DMS 273 (cell line): ENCODE measurements around the gene SH3TC1.

ENCODE experiments used
- DNase-seq: peaks from one replicate; lab custom pipeline; 2025; ENCODE audit not compliant: unreplicated experiment; lab: John Stamatoyannopoulos, UW

The SH3TC1 gene

GRCh38 chr4:8163436-8164193 lies 35.5 kb upstream of the SH3TC1 start:
- no peak for DNase-seq

DNA sequence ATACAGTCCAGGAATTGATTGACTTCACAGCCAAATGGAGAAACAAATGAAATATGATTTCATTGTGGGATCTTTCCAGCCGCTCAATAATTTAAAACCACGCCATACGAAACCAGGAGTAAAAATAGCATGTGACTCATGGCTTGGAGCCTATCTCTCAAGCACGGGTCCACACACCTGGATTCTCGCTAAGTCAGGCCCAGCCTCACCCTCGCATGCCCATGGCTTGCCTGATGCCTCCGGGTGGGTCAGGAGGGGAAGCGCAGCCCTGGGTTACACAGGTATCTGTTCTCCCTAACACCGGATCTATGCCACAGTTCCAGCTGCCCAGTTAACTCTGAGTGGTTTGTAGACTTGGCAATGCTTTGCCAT lies 34.9 kb upstream of the SH3TC1 start:
- no peak for DNase-seq

DNA sequence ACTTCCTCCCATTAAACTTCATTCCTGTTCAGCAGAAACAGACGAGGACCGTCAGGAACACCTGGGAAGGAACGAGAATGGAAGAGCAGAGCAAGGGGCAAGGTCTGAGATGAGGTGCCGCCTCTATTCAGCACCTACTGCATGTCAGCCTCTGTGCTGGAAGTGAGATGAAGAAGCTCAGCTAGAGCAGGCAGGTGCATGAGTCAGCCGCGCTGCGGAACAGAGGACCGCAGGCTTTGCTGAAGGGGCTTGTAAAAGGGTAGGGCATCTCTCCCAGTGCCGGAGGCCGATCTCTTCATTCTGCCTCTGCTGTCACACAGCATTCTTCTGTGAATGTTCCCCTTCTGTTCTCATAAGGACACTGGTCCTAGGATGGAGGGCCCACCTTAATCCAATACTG lies 34.4 kb upstream of the SH3TC1 start:
- no peak for DNase-seq

- DNase-seq, result peak; percentile 40
These were observed 33.7 kb upstream of the SH3TC1 start for GRCh38 chr4:8165374-8165896.

DNA sequence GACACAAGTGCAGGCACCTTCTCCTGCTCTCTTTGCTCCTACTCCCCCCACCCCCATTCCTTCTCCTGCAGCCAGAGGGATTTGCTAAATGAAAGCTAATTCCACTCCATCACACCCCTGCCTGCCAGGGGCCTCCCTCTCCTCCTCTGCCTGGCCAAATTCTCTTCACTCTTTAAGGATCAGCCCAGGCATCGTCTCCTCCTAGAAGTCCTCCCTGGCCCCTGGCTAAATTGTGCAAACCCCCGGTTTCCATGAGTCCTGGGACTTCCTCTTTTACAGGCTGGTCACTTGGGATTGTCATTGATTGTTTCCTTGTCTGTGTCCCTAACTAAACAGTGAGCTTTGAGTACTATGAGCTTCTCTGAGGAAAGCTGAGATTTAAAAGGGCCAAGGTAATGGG lies 31.8 kb upstream of the SH3TC1 start:
- no peak for DNase-seq

GRCh38 chr4:8167815-8168214 lies 31.3 kb upstream of the SH3TC1 start:
- DNase-seq, result no peak

DNA sequence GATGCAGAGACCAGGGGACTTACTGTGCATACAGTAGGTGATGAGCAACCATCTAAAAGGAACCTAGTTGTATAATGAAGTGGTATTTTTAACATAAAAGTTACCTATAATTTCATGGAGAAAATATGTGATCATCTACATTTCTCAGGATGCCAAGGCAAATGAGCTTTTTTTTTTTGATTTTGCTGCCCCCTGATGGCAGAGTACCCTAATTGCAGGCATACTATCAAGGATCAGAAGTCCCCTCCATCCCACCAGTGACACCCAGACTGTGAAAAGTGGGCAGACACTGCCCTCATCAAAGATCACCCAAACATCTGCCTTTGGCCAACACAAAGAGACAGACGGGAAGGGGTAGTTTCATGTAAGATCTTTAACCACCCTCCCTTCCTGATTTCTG lies 30.9 kb upstream of the SH3TC1 start:
- DNase-seq, result no peak

- no peak for DNase-seq
These were observed 30.1 kb upstream of the SH3TC1 start for GRCh38 chr4:8168832-8169598.

DNA sequence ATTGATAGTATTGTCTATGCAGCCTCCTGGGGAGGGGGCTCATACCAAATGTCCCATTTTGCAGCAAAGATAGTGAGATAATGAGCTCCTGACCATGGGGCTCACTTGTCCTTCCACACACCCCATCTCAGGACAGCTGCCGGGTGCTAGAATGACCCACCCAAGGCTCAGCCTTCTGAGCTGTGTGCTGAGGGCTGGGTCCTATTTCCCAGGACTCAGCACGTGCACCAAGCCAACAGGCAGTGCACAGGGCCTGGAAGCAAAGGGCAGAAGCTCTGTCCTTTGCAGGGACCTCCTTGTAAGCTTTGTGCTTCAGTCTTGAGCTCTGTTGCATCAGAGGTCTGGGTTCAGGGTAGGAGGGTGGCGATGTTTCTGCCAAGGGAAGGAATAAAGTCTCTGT lies 29.3 kb upstream of the SH3TC1 start:
- no peak for DNase-seq

GRCh38 chr4:8170341-8170740 lies 28.7 kb upstream of the SH3TC1 start:
- no peak for DNase-seq

DNA sequence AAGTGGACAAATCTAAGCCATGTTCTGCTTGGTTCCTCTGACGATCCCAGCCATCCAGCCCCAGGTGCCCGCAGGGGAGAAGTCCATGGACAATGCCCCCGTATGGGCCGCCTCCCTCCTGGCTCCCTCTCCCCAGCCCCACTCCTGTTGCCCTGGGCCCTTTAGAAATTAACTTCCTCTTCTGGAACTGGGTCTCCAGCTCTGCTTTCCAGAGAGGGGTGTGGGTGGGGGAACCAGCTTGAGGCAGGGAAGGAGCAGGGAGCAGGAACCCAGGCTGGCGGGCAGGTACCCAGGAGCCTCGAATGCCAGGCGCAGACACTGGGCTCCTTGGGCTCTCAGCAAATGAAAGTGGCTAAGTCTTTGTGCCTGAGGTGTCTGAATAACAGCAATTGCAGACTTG lies 27.8 kb upstream of the SH3TC1 start:
- DNase-seq, result no peak

DNA sequence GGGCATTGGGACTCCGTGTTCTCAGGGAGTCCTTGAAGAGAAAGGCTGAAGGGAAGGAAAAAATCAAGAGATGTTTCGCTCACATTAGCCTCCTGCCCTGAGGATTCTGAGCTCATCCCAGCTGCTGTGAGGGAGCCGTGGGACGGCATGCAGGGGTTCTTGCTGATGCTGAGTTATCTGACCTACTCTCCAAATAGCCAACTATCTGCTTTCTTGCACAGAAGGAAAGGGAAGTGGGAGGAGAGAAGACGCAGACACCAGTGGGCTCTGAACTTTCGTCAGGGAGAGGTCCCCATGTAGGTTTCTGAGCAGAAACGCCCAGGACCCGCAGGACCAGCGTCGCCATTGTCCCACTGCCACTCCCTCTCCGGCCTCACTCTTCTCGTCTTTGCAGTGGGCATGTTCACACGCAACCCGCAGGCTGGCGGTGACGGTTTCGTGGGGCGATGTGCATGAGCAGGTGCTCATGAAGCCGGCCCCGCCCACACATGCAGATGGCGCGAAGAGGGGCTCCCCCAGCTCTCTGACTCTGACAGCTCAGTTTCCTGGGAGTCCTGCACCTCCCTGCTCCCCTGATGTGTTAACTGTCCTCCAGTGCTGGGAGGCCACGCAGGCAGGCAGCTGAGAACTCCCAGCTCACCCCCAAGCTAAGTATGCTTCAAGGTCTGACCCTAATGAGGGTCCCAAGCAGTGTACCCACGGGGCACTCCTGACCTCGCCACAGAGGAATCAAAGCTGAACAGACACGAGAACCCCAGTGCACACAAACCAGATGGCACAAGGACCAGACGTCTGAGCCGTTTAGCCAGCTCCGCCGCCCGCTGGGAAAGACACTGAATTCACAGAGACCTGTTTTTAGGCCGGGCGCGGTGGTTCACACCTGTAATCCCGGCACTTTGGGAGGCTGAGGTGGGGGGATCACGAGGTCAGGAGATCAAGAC lies 26.8 kb upstream of the SH3TC1 start:
- no peak for DNase-seq

DNA sequence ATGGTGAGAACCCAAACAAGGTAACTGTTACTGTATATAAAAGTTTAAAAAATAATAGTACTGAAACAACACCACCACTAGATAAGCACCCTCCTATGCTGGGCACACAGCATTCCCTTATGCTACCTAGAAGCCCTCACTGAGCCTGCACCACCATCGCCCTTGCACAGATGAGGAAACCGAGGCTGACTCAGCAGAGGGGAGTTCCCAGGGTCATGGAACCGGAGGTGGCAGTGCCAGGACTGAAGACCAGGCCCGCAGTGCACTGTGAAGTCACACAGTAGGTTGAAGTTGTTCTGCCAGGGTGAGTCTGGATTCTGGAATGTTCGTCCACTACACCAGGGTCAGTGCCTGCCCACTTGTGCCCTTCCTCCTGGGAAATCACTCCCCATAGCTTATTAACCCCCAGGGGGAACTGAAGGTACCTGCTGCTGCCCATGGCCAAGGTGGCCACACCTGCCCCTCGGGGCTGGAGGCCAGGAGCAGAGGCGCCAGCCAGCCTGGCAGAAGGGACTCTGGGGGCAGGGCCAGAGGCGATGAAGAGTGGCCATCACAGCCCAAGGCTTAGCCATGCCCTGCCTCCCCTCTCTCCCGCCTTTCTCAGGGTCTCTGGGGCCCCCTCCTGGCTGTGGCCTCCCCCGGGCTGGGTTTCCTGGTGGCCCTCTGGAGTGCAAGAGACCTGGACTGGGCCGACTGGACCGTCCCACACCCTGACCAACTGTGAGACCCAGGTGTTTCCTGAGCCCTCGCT lies 25.4 kb upstream of the SH3TC1 start:
- no peak for DNase-seq

DNA sequence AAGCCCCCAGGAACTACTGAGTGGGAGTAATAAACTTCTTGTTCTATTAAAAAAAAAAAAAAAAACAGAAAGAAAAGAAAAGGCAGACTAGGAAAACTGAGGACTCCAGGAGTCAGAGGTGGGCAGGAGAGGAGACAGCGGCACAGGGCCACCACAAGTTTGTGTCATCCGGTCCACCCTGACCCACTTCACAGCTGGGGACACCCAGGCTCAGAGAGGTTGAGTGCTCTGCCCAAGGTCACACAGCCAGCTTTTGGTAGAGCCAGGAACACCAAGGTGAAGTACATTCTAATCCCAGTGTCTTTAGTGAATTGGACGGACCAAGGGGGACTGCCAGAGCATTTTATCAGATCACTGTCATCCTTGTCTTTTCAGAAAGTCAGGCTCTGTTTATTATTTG lies 24.1 kb upstream of the SH3TC1 start:
- no peak for DNase-seq

- DNase-seq, result no peak
These were observed 23.4 kb upstream of the SH3TC1 start for GRCh38 chr4:8175686-8176085.

DNA sequence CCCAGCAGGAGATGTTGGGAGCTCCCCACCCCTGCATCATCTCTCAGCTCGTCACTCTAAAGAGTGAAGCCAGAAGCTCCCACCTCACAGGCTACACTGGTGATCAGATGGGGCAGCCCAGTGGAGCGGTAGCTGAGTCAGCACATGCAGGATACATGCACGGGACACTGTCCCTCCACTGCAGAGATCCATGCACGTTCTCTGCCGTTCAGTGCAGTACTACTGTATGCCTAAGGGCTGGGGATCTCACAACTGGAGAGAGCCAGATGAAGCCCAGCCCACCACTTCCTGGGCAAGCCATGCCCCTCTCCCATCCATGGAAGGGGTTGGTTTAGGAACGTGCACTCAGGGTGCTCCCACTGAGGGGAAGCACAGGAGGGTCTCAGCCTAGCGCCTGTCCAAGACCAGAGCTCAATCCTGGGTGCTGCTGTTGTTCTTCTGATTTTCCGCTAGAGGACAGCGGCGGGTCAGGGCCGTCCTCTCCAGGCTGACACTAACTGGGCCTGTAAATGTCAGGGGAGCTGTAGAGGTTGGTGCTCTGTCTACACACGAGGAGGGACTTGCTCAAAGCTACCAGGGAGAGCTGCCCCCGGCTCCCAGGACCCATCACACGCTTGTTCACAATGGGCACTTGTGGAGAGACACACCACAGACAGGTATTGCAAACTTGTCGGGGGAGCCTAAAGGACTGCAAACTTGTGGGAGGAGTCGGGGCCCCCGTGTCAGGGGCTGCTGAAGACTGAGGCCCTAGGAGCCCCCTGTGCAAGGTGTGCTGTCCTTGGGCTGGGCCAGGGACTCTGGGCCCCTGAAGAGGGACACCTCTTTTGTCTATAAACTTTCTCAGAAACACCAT lies 22.3 kb upstream of the SH3TC1 start:
- peak; percentile 73 for DNase-seq

DNA sequence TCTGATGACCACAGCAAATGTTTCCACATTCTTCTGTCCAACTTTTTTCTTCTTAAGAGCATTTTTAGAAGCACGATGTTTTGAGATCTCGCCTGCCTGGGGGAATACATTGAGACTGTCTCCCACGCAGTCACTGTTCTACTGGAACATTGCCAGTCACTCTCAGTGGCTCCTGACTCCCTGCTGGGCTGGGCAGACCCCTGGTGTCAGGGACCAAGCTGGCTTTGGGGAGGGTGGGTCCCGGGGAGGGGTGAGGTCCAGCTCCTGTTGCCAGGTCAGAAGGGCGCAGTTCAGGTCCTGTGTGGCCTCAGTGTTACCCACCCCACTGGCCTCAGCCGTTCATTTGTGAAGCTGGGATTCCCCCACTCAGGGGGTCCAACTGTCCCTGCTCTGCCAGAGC lies 21.5 kb upstream of the SH3TC1 start:
- DNase-seq, result no peak

- no peak for DNase-seq
These were observed 21.1 kb upstream of the SH3TC1 start for GRCh38 chr4:8177956-8178355.

GRCh38 chr4:8179074-8179473 lies 20.0 kb upstream of the SH3TC1 start:
- no peak for DNase-seq

GRCh38 chr4:8179771-8180170 lies 19.3 kb upstream of the SH3TC1 start:
- DNase-seq, result no peak
